WI38 (cell line): ENCODE data around the gene SRRM3.
"Not testable (repeated sequence)": the region's sequence is repeated elsewhere in the genome, so short reads cannot be mapped to it uniquely, and the experiment has no call there.

Source experiments
- H3K4me3 ChIP-seq: 2 replicates; pipeline ENCODE4 v1.5.1; 2011; ENCODE audit warnings: low read depth, mild to moderate bottlenecking, control low read depth, low read length
- TF ChIP-seq, protein P1 (sequence below): IDR thresholded peaks from 2 replicates; pipeline ENCODE4 v1.5.1; 2012; ENCODE audit warnings: low read depth, mild to moderate bottlenecking, control low read depth, low read length

Gene SRRM3

GRCh38 chr7:76332078-76332477, 130.4 kb downstream of the SRRM3 start:
- TF ChIP-seq, protein P1, sequence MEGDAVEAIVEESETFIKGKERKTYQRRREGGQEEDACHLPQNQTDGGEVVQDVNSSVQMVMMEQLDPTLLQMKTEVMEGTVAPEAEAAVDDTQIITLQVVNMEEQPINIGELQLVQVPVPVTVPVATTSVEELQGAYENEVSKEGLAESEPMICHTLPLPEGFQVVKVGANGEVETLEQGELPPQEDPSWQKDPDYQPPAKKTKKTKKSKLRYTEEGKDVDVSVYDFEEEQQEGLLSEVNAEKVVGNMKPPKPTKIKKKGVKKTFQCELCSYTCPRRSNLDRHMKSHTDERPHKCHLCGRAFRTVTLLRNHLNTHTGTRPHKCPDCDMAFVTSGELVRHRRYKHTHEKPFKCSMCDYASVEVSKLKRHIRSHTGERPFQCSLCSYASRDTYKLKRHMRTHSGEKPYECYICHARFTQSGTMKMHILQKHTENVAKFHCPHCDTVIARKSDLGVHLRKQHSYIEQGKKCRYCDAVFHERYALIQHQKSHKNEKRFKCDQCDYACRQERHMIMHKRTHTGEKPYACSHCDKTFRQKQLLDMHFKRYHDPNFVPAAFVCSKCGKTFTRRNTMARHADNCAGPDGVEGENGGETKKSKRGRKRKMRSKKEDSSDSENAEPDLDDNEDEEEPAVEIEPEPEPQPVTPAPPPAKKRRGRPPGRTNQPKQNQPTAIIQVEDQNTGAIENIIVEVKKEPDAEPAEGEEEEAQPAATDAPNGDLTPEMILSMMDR: no peak
- no peak overlapping the region for H3K4me3 ChIP-seq

DNA sequence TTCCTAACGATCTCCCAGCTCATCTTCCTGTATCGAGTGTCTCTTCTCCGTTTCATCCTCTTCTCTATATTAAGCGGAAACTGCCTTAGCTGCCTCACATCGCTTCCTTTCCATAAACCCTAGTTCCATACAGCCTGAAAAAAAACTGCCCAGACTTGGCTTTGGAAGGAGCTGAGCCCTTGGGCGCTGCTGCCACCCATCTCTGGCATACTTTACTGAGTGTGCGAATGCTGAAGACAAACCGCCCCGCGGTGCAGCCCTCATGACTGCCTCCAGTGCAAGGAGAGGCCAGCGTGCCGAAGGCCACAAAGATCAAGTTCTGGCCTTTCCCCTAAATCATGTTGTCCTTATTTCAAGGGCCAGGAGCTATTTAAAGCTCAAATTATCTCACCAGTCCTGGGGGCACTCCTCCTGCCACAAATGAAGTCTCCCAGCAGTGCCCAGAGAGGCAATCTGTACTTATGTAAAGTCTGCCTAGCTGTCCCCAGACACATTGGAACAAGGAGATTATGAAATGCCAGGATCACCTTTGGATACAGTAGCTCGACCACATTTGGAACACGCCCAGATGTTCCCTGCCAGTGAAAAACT, 131.9 kb downstream of the SRRM3 start:
- no peak overlapping the region for H3K4me3 ChIP-seq
- TF ChIP-seq, protein P1: no peak

DNA sequence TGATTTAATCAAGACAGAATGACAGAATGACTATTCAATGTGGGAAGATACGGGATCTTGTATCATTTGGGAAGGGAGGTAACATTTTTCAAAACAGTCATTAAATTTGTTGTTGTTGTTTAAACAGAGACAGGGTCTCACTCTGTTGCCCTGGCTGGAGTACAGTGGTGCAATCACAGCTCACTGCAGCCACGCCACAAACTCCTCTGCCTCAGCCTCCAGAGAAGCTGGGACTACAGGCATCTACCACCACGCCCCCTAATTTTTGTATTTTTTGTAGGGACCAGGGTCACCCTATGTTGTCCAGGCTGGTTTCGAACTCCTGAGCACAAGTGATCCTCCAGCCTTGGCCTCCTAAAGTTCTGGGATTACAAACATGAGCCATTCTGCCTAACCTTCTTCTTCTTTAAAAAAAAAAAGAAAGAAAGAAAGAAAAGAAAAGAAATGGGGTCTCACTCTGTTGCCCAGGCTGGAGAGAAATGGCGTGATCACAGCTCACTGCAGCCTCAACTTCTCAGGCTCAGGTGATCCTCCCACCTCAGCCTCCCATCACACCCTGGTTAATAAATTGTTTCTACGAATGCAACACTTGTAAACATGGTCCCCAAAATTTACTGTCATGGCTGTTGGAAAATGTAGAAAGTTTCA, 132.7 kb downstream of the SRRM3 start:
- no peak overlapping the region for H3K4me3 ChIP-seq
- TF ChIP-seq, protein P1: no peak

GRCh38 chr7:76335417-76335816, 133.7 kb downstream of the SRRM3 start:
- H3K4me3 ChIP-seq: not testable (repeated sequence)

DNA sequence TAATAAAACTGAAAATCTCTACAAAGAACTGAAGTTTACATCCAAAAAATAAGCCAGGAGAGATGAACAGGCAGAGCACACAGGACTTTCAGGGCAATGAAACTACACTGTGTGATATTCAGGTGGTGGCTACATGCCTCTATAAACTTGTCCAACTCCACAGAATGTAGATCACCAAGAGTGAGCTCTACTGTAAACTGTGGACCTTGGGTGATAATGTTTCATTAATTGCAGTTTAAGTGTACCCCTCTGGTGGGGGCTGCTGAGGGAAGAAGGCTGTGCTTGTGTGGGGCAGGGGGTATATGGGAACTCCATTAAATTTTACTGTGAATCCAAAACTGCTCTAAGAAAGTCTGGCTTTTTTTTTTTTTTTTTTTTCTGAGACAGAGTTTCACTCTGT, 134.4 kb downstream of the SRRM3 start:
- H3K4me3 ChIP-seq: no peak overlapping the region
- TF ChIP-seq, protein P1: no peak
